ENCODE data around the gene CHD1.

DNA sequence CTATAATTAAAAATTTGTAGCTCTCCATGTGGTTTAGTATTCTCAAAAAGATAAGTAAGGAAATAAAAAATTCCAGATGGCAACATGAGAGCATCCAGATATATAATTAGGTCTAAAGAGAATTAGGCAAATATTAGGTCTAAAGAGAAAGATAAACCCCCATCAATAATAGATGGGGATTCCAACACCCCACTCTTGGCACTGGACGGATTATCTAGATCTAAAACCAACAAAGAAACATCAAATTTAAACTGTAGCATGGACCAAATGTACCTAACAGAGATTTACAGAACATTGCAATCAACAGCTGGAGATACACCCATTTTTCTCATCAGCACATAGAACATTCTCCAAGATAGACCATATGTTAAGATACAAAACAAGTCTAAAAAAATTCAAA lies 123.7 kb downstream of the CHD1 start:
- TF ChIP-seq, protein P1, sequence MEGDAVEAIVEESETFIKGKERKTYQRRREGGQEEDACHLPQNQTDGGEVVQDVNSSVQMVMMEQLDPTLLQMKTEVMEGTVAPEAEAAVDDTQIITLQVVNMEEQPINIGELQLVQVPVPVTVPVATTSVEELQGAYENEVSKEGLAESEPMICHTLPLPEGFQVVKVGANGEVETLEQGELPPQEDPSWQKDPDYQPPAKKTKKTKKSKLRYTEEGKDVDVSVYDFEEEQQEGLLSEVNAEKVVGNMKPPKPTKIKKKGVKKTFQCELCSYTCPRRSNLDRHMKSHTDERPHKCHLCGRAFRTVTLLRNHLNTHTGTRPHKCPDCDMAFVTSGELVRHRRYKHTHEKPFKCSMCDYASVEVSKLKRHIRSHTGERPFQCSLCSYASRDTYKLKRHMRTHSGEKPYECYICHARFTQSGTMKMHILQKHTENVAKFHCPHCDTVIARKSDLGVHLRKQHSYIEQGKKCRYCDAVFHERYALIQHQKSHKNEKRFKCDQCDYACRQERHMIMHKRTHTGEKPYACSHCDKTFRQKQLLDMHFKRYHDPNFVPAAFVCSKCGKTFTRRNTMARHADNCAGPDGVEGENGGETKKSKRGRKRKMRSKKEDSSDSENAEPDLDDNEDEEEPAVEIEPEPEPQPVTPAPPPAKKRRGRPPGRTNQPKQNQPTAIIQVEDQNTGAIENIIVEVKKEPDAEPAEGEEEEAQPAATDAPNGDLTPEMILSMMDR (IDR thresholded peaks at IDR 0.05 in 4 of 5, conservative IDR thresholded peaks at IDR 0.05 in 1 of 5) = no peak
- TF ChIP-seq POLR2A (IDR thresholded peaks at IDR 0.05) = no peak
